ENCODE data around the gene GSTA4. TPM values are rescaled to one million over a fixed set of nuclear protein-coding genes. Genes with fewer than 3 reads are reported as not detected.

The GSTA4 gene
- total RNA-seq, 1 experiment from 2014 or later = 29.5 TPM

GRCh38 chr6:52992980-52993920, 1.8 kb downstream of the GSTA4 start:
- Histone ChIP-seq H3K4me3 (ENCODE audit: low read depth, low read length) (peak overlapping the region; percentile 85), H3K36me3 (ENCODE audit: control insufficient read depth, insufficient read depth, low read length) (no peaks in the 10 kb centered on the region; the same call in 1 of the 2 replicates), H3K4me1 (peaks cover 14% of the 10 kb centered on the region), H3K27me3 (replicated peaks; ENCODE audit: control insufficient read depth, insufficient read depth, low read length) (no peaks in the 10 kb centered on the region), H3K9me3 (no peaks in the 10 kb centered on the region)
- DNase-seq = no peak
- CTCF ChIA-PET = interaction anchor here (0.9 kb wide), 1 partner anchor 585 kb away, joined by 5 read pairs; no protein-coding TSS in a partner anchor
- no peaks in the 10 kb centered on the region for H3K27me3 Mint-ChIP-seq (ENCODE audit: insufficient read depth, unreplicated experiment)
- TSS peak; percentile 19 for BruUV-seq (replicated peaks)
- peaks cover 28% of the 10 kb centered on the region for H3K36me3 Mint-ChIP-seq (ENCODE audit: insufficient read depth, unreplicated experiment)
- no peaks in the 10 kb centered on the region for H3K9me3 Mint-ChIP-seq (ENCODE audit: unreplicated experiment)
- POLR2A ChIA-PET = no interaction called here
- intact Hi-C loops (cut with micrococcal nuclease; ENCODE audit: unreplicated experiment) = loop anchor here (10.0 kb wide), 1 partner anchor 318 kb away; the partner anchor contains the start of gene TMEM14A
- H3K4me3 Mint-ChIP-seq (ENCODE audit: unreplicated experiment) = peak overlapping the region; percentile 81
- no peak for TF ChIP-seq CTCF (IDR thresholded peaks at IDR 0.05; ENCODE audit: insufficient read depth in 1 of 2, low read depth in 1 of 2, low read length in 1 of 2, severe bottlenecking in 1 of 2, unreplicated experiment in 1 of 2)
- peaks cover 21% of the 10 kb centered on the region for H3K4me1 Mint-ChIP-seq (ENCODE audit: low read depth, unreplicated experiment)
- peak overlapping the region; percentile 87 for H3K27ac Mint-ChIP-seq (ENCODE audit: unreplicated experiment)

- DNase-seq = no peak
- Histone ChIP-seq H3K9me3 (no peaks in the 10 kb centered on the region), H3K4me3 (ENCODE audit: low read depth, low read length) (no peak overlapping the region), H3K4me1 (peaks cover 14% of the 10 kb centered on the region), H3K36me3 (ENCODE audit: control insufficient read depth, insufficient read depth, low read length) (peaks cover 1% of the 10 kb centered on the region), H3K27me3 (replicated peaks; ENCODE audit: control insufficient read depth, insufficient read depth, low read length) (no peaks in the 10 kb centered on the region)
- ChIA-PET CTCF (no interaction called here), POLR2A (no interaction called here)
- intact Hi-C loops (cut with micrococcal nuclease; ENCODE audit: unreplicated experiment) = loop anchor here (10.0 kb wide), 1 partner anchor 316 kb away; the partner anchor contains the start of gene TMEM14A
- no TSS peak for BruUV-seq (replicated peaks)
- Mint-ChIP-seq H3K27me3 (ENCODE audit: insufficient read depth, unreplicated experiment) (no peaks in the 10 kb centered on the region), H3K4me3 (ENCODE audit: unreplicated experiment) (no peak overlapping the region), H3K4me1 (ENCODE audit: low read depth, unreplicated experiment) (peaks cover 13% of the 10 kb centered on the region), H3K36me3 (ENCODE audit: insufficient read depth, unreplicated experiment) (peaks cover 23% of the 10 kb centered on the region), H3K9me3 (ENCODE audit: unreplicated experiment) (no peaks in the 10 kb centered on the region), H3K27ac (ENCODE audit: unreplicated experiment) (peak overlapping the region; percentile 38)
- TF ChIP-seq CTCF (IDR thresholded peaks at IDR 0.05; ENCODE audit: insufficient read depth in 1 of 2, low read depth in 1 of 2, low read length in 1 of 2, severe bottlenecking in 1 of 2, unreplicated experiment in 1 of 2) = no peak
These were observed 4.7 kb downstream of the GSTA4 start for GRCh38 chr6:52990342-52990741.

- CTCF ChIA-PET = no interaction called here
- Histone ChIP-seq H3K36me3 (ENCODE audit: control insufficient read depth, insufficient read depth, low read length) (peaks cover 1% of the 10 kb centered on the region), H3K4me1 (peaks cover 4% of the 10 kb centered on the region; the same call in 1 of the 2 replicates), H3K27me3 (replicated peaks; ENCODE audit: control insufficient read depth, insufficient read depth, low read length) (no peaks in the 10 kb centered on the region), H3K4me3 (ENCODE audit: low read depth, low read length) (no peak overlapping the region), H3K9me3 (no peaks in the 10 kb centered on the region)
- Mint-ChIP-seq H3K9me3 (ENCODE audit: unreplicated experiment) (no peaks in the 10 kb centered on the region), H3K36me3 (ENCODE audit: insufficient read depth, unreplicated experiment) (peaks cover 13% of the 10 kb centered on the region), H3K27me3 (ENCODE audit: insufficient read depth, unreplicated experiment) (no peaks in the 10 kb centered on the region), H3K27ac (ENCODE audit: unreplicated experiment) (no peak overlapping the region), H3K4me1 (ENCODE audit: low read depth, unreplicated experiment) (peaks cover 2% of the 10 kb centered on the region), H3K4me3 (ENCODE audit: unreplicated experiment) (no peak overlapping the region)
- no peak for TF ChIP-seq CTCF (IDR thresholded peaks at IDR 0.05; ENCODE audit: insufficient read depth in 1 of 2, low read depth in 1 of 2, low read length in 1 of 2, severe bottlenecking in 1 of 2, unreplicated experiment in 1 of 2)
- BruUV-seq (replicated peaks) = no TSS peak
- intact Hi-C loops (cut with micrococcal nuclease; ENCODE audit: unreplicated experiment) = no loop called here
- POLR2A ChIA-PET = no interaction called here
- no peak for DNase-seq
These were observed 9.9 kb downstream of the GSTA4 start for GRCh38 chr6:52985228-52985627.

Data from Caco-2 (cell line).